Endothelial cell of umbilical vein (primary cell): ENCODE data around the gene SSRP1. TPM values are rescaled to one million over a fixed set of nuclear protein-coding genes. Genes with fewer than 3 reads are reported as not detected.
A peak's percentile ranks its signal among the peaks of the same experiment; 100 is the strongest.

Source experiments
- BruUV-seq: library from RNA; stranded (reverse); fragments of 400-500 nt; replicated peaks from 2 replicates; lab custom pipeline; 2021; lab: Mats Ljungman, UMichigan
- CTCF ChIA-PET: fragments of 300-600, 350-600 bp; sonication (Branson Sonifier 250); formaldehyde crosslinking; loops from one replicate; lab custom pipeline; 2021; ENCODE audit warnings: antibody characterized with exemption, inconsistent platforms; lab: Charles Lee
- POLR2A ChIA-PET: fragments of 300-600, 350-600 bp; sonication (Branson Sonifier 250); formaldehyde crosslinking; loops from one replicate; lab custom pipeline; 2021; ENCODE audit warnings: antibody characterized with exemption, inconsistent platforms; lab: Charles Lee
- DNase-seq: peaks from one replicate; pipeline ENCODE4 v3.0.0-alpha.2; 2011; ENCODE audit warnings: low read depth, low spot score
- FAIRE-seq: peaks from 2 replicates; lab custom pipeline; 2011; peaks lifted over from hg19 to GRCh38; lab: Jason Lieb, UNC
- H2AFZ ChIP-seq: 2 replicates; pipeline ENCODE4 v1.6.0; 2012; ENCODE audit warnings: low read depth, low read length, control low read depth, inconsistent platforms
- H3K27ac ChIP-seq: 2 replicates; pipeline ENCODE4 v1.5.1; 2011; ENCODE audit warnings: low read depth, mild to moderate bottlenecking, control low read depth, low read length, moderate library complexity; ENCODE audit not compliant: insufficient read depth
- H3K27me3 ChIP-seq, 2 experiments: 2 replicates each; pipeline versions ENCODE4 v1.6.0 to v1.6.1; 2011; ENCODE audit warnings: low read length in 2 of 2, mixed read lengths in 1 of 2; ENCODE audit not compliant: control insufficient read depth in 2 of 2, insufficient read depth in 2 of 2
- H3K36me3 ChIP-seq, 2 experiments: 2 replicates in 1 of 2; 3 replicates in 1 of 2; pipeline ENCODE4 v1.5.1; 2011; ENCODE audit warnings: low read length in 2 of 2, mild to moderate bottlenecking in 1 of 2, moderate library complexity in 1 of 2; ENCODE audit not compliant: control insufficient read depth in 2 of 2, insufficient read depth in 2 of 2; ENCODE audit errors: extremely low read depth in 1 of 2
- H3K4me1 ChIP-seq: 3 replicates; pipeline ENCODE4 v1.5.1; 2011; ENCODE audit warnings: mild to moderate bottlenecking, low read length; ENCODE audit not compliant: control insufficient read depth, insufficient read depth; ENCODE audit errors: extremely low read depth
- H3K4me2 ChIP-seq: 2 replicates; pipeline ENCODE4 v1.6.1; 2011; ENCODE audit warnings: low read length, control low read depth, mixed read lengths; ENCODE audit not compliant: insufficient read depth
- H3K4me3 ChIP-seq, 3 experiments: fragments of 200-600 bp in 1 of 3; sonication (generic), shearing (Covaris generic) in 1 of 3; replicated peaks in 1 of 3; 2 replicates each; pipeline ENCODE4 v1.5.1; 2011 to 2016; ENCODE audit warnings: control low read depth in 3 of 3, low read length in 3 of 3, mild to moderate bottlenecking in 2 of 3, inconsistent platforms in 1 of 3, low read depth in 1 of 3, moderate library complexity in 1 of 3; ENCODE audit not compliant: insufficient read depth in 1 of 3
- H3K79me2 ChIP-seq: 2 replicates; pipeline ENCODE4 v1.6.0; 2012; ENCODE audit warnings: low read length, inconsistent platforms; ENCODE audit not compliant: control insufficient read depth, insufficient read depth
- H3K9ac ChIP-seq: replicated peaks from 2 replicates; pipeline ENCODE3; 2011; ENCODE audit warnings: low read length, control low read depth; ENCODE audit not compliant: insufficient read depth; ENCODE audit errors: extremely low read depth
- H3K9me1 ChIP-seq: replicated peaks from 3 replicates; pipeline ENCODE4 v1.6.0; 2011; ENCODE audit warnings: mild to moderate bottlenecking, low read length; ENCODE audit not compliant: control insufficient read depth, insufficient read depth; ENCODE audit errors: extremely low read depth
- H3K9me3 ChIP-seq: replicated peaks from 2 replicates; pipeline ENCODE4 v1.5.1; 2012; ENCODE audit warnings: low read length, inconsistent platforms; ENCODE audit not compliant: control insufficient read depth, insufficient read depth
- H4K20me1 ChIP-seq: replicated peaks from 2 replicates; pipeline ENCODE3; 2011; ENCODE audit warnings: mild to moderate bottlenecking, low read length; ENCODE audit not compliant: control insufficient read depth, insufficient read depth; ENCODE audit errors: extremely low read depth
- CTCF ChIP-seq, 2 donors: IDR thresholded peaks; 1 replicate in 1 of 2; 2 replicates in 1 of 2; pipeline ENCODE4 v1.5.1; 2011; ENCODE audit warnings: low read length in 2 of 2, mild to moderate bottlenecking in 2 of 2, moderate library complexity in 2 of 2, control low read depth in 1 of 2, inconsistent platforms in 1 of 2, low read depth in 1 of 2; ENCODE audit not compliant: insufficient read depth in 1 of 2; ENCODE audit errors: extremely low read depth in 1 of 2
- EZH2 ChIP-seq: IDR thresholded peaks from 2 replicates; pipeline ENCODE4 v1.6.1; 2012; ENCODE audit warnings: borderline replicate concordance, low read depth, mild to moderate bottlenecking, moderate library complexity, low read length, inconsistent platforms; ENCODE audit not compliant: severe bottlenecking
- FOS ChIP-seq: IDR thresholded peaks from 2 replicates; pipeline ENCODE4 v1.6.1; 2011; ENCODE audit warnings: mild to moderate bottlenecking, low read length, moderate library complexity, borderline replicate concordance; ENCODE audit not compliant: insufficient read depth
- GATA2 ChIP-seq: IDR thresholded peaks from 2 replicates; pipeline ENCODE4 v1.7.0; 2011; ENCODE audit warnings: low read depth, mild to moderate bottlenecking, moderate library complexity, mixed read lengths, low read length; ENCODE audit not compliant: insufficient read length, insufficient read depth
- JUN ChIP-seq: IDR thresholded peaks from 2 replicates; pipeline ENCODE4 v1.6.1; 2011; ENCODE audit warnings: borderline replicate concordance, low read depth; ENCODE audit not compliant: insufficient read length, insufficient read depth
- MAX ChIP-seq: IDR thresholded peaks from 2 replicates; pipeline ENCODE4 v1.6.1; 2011; ENCODE audit not compliant: insufficient read depth, insufficient read length
- MYC ChIP-seq: IDR thresholded peaks from one replicate; pipeline ENCODE4 v1.6.1; 2011; ENCODE audit warnings: mild to moderate bottlenecking, low read depth, low read length
- POLR2A ChIP-seq: IDR thresholded peaks from 2 replicates; pipeline ENCODE4 v1.6.1; 2012; ENCODE audit warnings: low read depth, mild to moderate bottlenecking, control low read depth, low read length
- POLR2AphosphoS5 ChIP-seq: IDR thresholded peaks from 2 replicates; pipeline ENCODE4 v1.6.1; 2012; ENCODE audit warnings: low read depth, mild to moderate bottlenecking, control low read depth, low read length, moderate library complexity; ENCODE audit not compliant: insufficient read depth
- dilution Hi-C: fragments of 300-500 bp; cut with MboI; formaldehyde crosslinking; loops from one replicate; pipeline ENCODE4 v1.15.0; 2019; ENCODE audit warnings: low sequenced_read_pairs; ENCODE audit not compliant: extremely low pct_ligation_motif_present
- intact Hi-C: fragments of 100-400 bp; cut with micrococcal nuclease; formaldehyde crosslinking; loops from one replicate; pipeline ENCODE4 v1.10.0; 2022
- polyA plus RNA-seq, 4 experiments: library from polyadenylated mRNA; depleted of rRNA in 3 of 4; stranded (reverse) in 3 of 4; unstranded in 1 of 4; fragments of >200 nt; gene quantifications; 2 replicates each; pipeline versions ENCODE4 v1.2.1 to v1.2.3, GENCODE V29; 2011 to 2012; ENCODE audit warnings: missing spikeins in 1 of 4
- total RNA-seq: library from RNA; stranded (reverse); gene quantifications from 2 replicates; pipeline ENCODE4 v1.2.3, GENCODE V29; 2021

SSRP1 gene
- total and polyA plus RNA-seq, 2 donors (not counting 3 experiments of a cell fraction or from before 2014, with no cell fraction given): 130 to 146 TPM

- no peak overlapping the region for H3K27ac ChIP-seq
These were observed 26.3 kb downstream of the SSRP1 start for GRCh38 chr11:57309106-57310059.

GRCh38 chr11:57308426-57309060 lies 27.1 kb downstream of the SSRP1 start:
- Histone ChIP-seq H3K4me3 (no peak overlapping the region), H3K4me2 (no peak overlapping the region), H2AFZ (no peak overlapping the region), H3K27me3 (no peaks in the 10 kb centered on the region), H3K27ac (no peak overlapping the region), H4K20me1 (no peaks in the 10 kb centered on the region), H3K9me1 (no peaks in the 10 kb centered on the region), H3K36me3 (peaks cover 7 to 18% of the 10 kb centered on the region in 2 experiments), H3K9ac (no peak overlapping the region), H3K4me1 (peaks cover 18% of the 10 kb centered on the region), H3K79me2 (peaks cover 54% of the 10 kb centered on the region), H3K9me3 (no peaks in the 10 kb centered on the region)
- dilution Hi-C loops: no loop called here
- ChIA-PET POLR2A (interaction anchor here (0.9 kb wide), 1 partner anchor 20 kb away, joined by 3 read pairs; no protein-coding TSS in a partner anchor), CTCF (no interaction called here)
- FAIRE-seq (no peak), DNase-seq (no peak)
- TF ChIP-seq CTCF (IDR thresholded peaks at IDR 0.05; ENCODE audit: extremely low read depth in 1 of 2, insufficient read depth in 1 of 2, low read depth in 1 of 2, low read length in 2 of 2) (no peak), POLR2A (no peak), FOS (no peak), POLR2AphosphoS5 (no peak), JUN (no peak), MYC (no peak), EZH2 (no peak), GATA2 (no peak), MAX (no peak)
- intact Hi-C loops: no loop called here
- no TSS peak for BruUV-seq

More at GRCh38 chr11:57309106-57310059, 26.3 kb downstream of the SSRP1 start:
- Histone ChIP-seq H3K4me1 (peaks cover 18% of the 10 kb centered on the region), H3K36me3 (peaks cover 11 to 25% of the 10 kb centered on the region in 2 experiments), H3K9me1 (no peaks in the 10 kb centered on the region), H3K4me2 (no peak overlapping the region), H3K9me3 (no peaks in the 10 kb centered on the region), H4K20me1 (no peaks in the 10 kb centered on the region), H3K27me3 (no peaks in the 10 kb centered on the region), H3K9ac (no peak overlapping the region), H3K79me2 (peaks cover 49% of the 10 kb centered on the region), H3K4me3 (no peak overlapping the region), H2AFZ (no peak overlapping the region)
- BruUV-seq: TSS peak; percentile 11
- FAIRE-seq (no peak), DNase-seq (no peak)
- intact Hi-C loops: loop anchor here (2.0 to 10.0 kb wide), 2 partner anchors 61 to 1265 kb away; partner anchors contain the start of genes LPXN and ZFP91
- TF ChIP-seq GATA2 (no peak), POLR2A (no peak)
- dilution Hi-C loops: no loop called here
- POLR2A ChIA-PET: interaction anchor here (0.9 to 1.3 kb wide), 2 partner anchors 16 to 20 kb away, joined by 3 read pairs; no protein-coding TSS in a partner anchor
- CTCF ChIA-PET: interaction anchor here (2.9 kb wide), 1 partner anchor 60 kb away, joined by 11 read pairs; no protein-coding TSS in a partner anchor
